MCF 10A (cell line): ENCODE data around the gene TREML2. TPM values are rescaled to one million over a fixed set of nuclear protein-coding genes. Genes with fewer than 3 reads are reported as not detected.

ENCODE experiments used
- BruUV-seq: library from RNA; stranded (reverse); fragments of 400-500 nt; replicated peaks from 2 replicates; lab custom pipeline; 2021; lab: Mats Ljungman, UMichigan
- CTCF ChIA-PET: fragments of 300-600 bp; sonication (Branson Sonifier 250); formaldehyde crosslinking; extraction: SDS; loops from one replicate; lab custom pipeline; 2021; ENCODE audit warnings: antibody characterized with exemption, inconsistent platforms; lab: Yijun Ruan, JAX
- POLR2A ChIA-PET: fragments of 300-600, 350-650 bp; sonication (Branson Sonifier 250); formaldehyde crosslinking; extraction: SDS; loops from one replicate; lab custom pipeline; 2020; ENCODE audit warnings: antibody characterized with exemption, inconsistent platforms; lab: Yijun Ruan, JAX
- DNase-seq: peaks from one replicate; pipeline ENCODE4 v3.0.0-alpha.2; 2018; ENCODE audit not compliant: unreplicated experiment
- H3K27ac Mint-ChIP-seq: one replicate; pipeline ENCODE4 v1.8.0; 2022; ENCODE audit warnings: mild to moderate bottlenecking, low read depth, mixed read lengths; ENCODE audit not compliant: unreplicated experiment
- H3K27me3 Mint-ChIP-seq: one replicate; pipeline ENCODE4 v1.8.0; 2022; ENCODE audit warnings: mixed read lengths; ENCODE audit not compliant: insufficient read depth, unreplicated experiment
- H3K36me3 Mint-ChIP-seq: one replicate; pipeline ENCODE4 v1.8.0; 2022; ENCODE audit warnings: mild to moderate bottlenecking, moderate library complexity, mixed read lengths; ENCODE audit not compliant: insufficient read depth, unreplicated experiment
- H3K4me1 Mint-ChIP-seq: one replicate; pipeline ENCODE4 v1.8.0; 2022; ENCODE audit warnings: mixed read lengths; ENCODE audit not compliant: insufficient read depth, unreplicated experiment
- H3K4me3 Mint-ChIP-seq: one replicate; pipeline ENCODE4 v1.8.0; 2022; ENCODE audit warnings: mild to moderate bottlenecking, moderate library complexity, mixed read lengths; ENCODE audit not compliant: unreplicated experiment
- H3K9me3 Mint-ChIP-seq: one replicate; pipeline ENCODE4 v1.8.0; 2022; ENCODE audit warnings: mixed read lengths; ENCODE audit not compliant: unreplicated experiment
- CTCF ChIP-seq: fragments of 200-600 bp; IDR thresholded peaks from one replicate; pipeline ENCODE4 v1.8.0; 2022; ENCODE audit warnings: antibody characterized with exemption, mild to moderate bottlenecking; ENCODE audit not compliant: unreplicated experiment
- intact Hi-C: fragments of 100-400 bp; cut with micrococcal nuclease; formaldehyde crosslinking; loops from 2 replicates; pipeline ENCODE4 v1.14.1; 2022
- total RNA-seq: library from RNA; stranded (reverse); gene quantifications from 2 replicates; pipeline ENCODE4 v1.2.3, GENCODE V29; 2022

TREML2 gene
- total RNA-seq, 1 experiment from 2014 or later = not detected

GRCh38 chr6:41161851-41162552 lies 38.9 kb downstream of the TREML2 start:
- ChIA-PET CTCF (interaction anchor here (0.6 kb wide), 1 partner anchor 1183 kb away, joined by 3 read pairs; no protein-coding TSS in a partner anchor), POLR2A (no interaction called here)
- no TSS peak for BruUV-seq
- no peak overlapping the region for H3K27ac Mint-ChIP-seq
- peaks cover 12% of the 10 kb centered on the region for H3K27me3 Mint-ChIP-seq
- H3K9me3 Mint-ChIP-seq = no peaks in the 10 kb centered on the region
- TF ChIP-seq CTCF = no peak
- no peak for DNase-seq
- peaks cover 5% of the 10 kb centered on the region for H3K36me3 Mint-ChIP-seq
- no peak overlapping the region for H3K4me3 Mint-ChIP-seq
- intact Hi-C loops = no loop called here
- peaks cover 4% of the 10 kb centered on the region for H3K4me1 Mint-ChIP-seq

GRCh38 chr6:41161380-41161779 lies 39.6 kb downstream of the TREML2 start:
- no peaks in the 10 kb centered on the region for H3K9me3 Mint-ChIP-seq
- peaks cover 4% of the 10 kb centered on the region for H3K4me1 Mint-ChIP-seq
- peaks cover 6% of the 10 kb centered on the region for H3K27me3 Mint-ChIP-seq
- ChIA-PET CTCF (no interaction called here), POLR2A (no interaction called here)
- H3K36me3 Mint-ChIP-seq = peaks cover 5% of the 10 kb centered on the region
- no TSS peak for BruUV-seq
- H3K4me3 Mint-ChIP-seq = no peak overlapping the region
- no peak for TF ChIP-seq CTCF
- no peak overlapping the region for H3K27ac Mint-ChIP-seq
- no peak for DNase-seq
- intact Hi-C loops = no loop called here

- no TSS peak for BruUV-seq
- intact Hi-C loops = no loop called here
- no peak for DNase-seq
- Mint-ChIP-seq H3K4me1 (peaks cover 4% of the 10 kb centered on the region), H3K36me3 (peaks cover 5% of the 10 kb centered on the region), H3K27ac (no peak overlapping the region), H3K4me3 (no peak overlapping the region), H3K27me3 (peaks cover 1% of the 10 kb centered on the region), H3K9me3 (no peaks in the 10 kb centered on the region)
- POLR2A ChIA-PET = no interaction called here
- CTCF ChIA-PET = no interaction called here
- TF ChIP-seq CTCF = no peak
Measured at GRCh38 chr6:41160933-41161332, 40.0 kb downstream of the TREML2 start.

GRCh38 chr6:41159415-41160082 lies 41.4 kb downstream of the TREML2 start:
- Mint-ChIP-seq H3K4me3 (no peak overlapping the region), H3K36me3 (peaks cover 5% of the 10 kb centered on the region), H3K27me3 (no peaks in the 10 kb centered on the region), H3K27ac (no peak overlapping the region), H3K9me3 (no peaks in the 10 kb centered on the region), H3K4me1 (peaks cover 4% of the 10 kb centered on the region)
- no peak for TF ChIP-seq CTCF
- ChIA-PET POLR2A (no interaction called here), CTCF (no interaction called here)
- BruUV-seq = no TSS peak
- no peak for DNase-seq
- intact Hi-C loops = no loop called here
